Endothelial cell of hepatic sinusoid (primary cell): Measurements from ENCODE around the gene TCAP.
"Not testable (repeated sequence)": the region's sequence is repeated elsewhere in the genome, so short reads cannot be mapped to it uniquely, and the experiment has no call there.

ENCODE experiments used
- in situ Hi-C: cut with HindIII; loops from 2 replicates; pipeline ENCODE4 v1.10.0; 2017; ENCODE audit warnings: low sequenced_read_pairs

TCAP gene

DNA sequence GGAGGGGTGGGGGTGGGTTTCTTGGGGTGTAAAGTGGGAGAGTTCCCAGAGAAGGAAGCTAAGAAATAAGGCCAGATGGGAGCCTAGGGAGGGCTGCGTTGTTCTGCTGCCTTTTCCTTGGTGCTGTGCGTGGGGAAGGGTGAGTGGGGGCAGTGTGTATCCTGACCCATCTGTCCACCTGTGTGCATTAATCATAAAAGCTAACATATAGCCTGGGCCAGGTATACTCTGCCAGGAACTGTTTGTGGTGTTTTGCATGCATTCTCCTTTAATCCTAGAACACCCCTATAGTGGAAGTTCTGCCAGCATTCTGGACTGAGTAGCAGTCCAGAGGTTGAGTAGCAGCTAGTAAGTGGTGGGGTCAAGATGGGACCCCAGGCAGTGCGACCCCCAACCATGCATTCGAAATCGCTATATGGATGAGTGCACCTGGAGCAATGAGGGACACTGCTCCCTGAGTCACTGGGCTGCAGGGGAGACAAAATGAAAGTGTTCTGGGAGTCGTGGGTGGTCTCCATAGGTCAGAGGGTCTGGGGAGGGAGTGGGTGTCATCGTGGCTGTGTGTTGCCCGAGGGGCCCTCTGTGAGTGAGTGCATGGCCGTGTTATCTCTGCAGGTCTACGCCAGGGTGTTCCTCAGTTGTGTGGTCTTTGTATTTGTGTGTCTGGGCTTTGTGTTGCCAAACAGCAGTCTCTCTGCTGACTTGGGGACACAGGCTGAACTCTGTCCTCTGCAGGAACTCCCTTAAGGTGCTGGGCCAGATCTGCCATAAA, 36.0 kb downstream of the TCAP start:
- in situ Hi-C loops = no loop called here

DNA sequence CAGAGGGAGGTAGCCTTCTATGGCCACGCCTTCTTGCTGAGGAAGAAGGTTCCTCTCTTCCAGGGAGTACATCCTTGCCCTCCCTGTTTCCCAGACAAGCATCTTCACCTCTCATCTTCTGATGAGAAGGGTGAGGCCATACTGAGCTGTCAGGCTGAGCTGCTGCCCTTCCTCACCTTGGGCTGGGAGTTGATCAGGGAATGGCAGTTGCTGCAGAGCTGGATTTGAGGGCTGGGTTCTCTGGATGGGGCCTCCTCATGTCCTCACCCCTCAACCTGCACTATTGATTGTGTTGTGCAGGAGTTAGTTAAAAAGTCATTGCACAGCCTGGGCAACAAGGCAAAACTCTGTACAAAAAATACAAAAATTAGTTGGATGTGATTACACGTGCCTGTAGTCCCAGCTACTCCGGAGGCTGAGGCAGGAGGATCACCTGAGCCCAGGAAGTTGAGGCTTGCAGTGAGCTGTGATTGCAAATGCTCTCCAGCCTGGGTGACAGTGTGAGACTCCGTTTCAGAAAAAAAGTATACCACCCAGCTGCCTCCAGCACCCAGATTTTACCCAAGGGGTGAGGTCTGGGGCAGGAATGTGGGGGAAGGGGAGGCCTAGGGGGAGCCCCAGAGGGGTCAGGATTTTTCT, 36.8 kb downstream of the TCAP start:
- in situ Hi-C loops = no loop called here

DNA sequence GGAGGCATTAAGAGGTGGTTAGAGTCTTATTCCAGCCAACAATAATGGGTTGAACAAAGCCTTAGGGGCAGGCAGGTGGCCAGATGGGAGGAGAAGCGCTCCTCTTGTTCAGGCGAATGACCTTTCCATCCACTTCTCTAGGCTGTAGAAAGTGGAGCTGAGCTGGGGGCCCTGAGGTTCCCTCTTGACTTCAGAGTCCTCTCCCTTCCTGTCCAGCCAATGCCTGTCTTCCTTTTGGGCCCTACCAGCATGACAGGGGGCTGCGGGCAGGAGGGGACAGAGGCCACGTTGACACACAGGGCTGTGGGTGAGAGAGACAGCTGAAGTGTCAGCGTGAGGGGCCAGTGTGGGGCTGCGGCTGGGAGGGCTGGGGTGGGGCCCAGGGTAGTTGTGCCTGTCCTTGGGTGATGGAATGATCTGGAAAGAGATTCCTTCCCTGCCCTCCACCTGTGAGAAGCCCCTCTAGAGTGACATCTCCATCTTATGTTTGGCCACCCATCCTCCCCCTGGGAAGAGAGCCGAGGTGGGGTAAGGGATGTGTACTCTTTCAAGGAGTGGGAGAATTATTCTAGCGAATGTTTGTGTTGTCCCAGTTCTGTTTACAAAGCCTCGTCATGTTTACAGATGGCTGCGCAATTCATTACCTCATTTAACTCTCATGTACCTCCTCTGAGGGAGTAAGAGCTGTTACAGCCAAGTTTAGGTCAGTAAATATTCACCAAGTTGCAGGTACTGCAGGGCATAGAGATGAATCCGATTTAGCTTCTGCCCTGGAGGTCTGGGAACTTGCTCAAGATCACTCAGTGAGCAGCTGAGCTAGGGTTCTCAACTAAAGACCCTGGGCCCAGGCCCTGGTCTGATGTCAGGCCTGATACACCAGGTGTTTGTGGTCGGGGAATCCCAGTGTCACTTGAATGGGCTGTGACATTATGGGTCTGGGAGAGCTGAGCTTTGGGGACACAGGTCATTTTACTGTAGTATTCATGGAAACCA, 38.0 kb downstream of the TCAP start:
- in situ Hi-C loops = no loop called here

DNA sequence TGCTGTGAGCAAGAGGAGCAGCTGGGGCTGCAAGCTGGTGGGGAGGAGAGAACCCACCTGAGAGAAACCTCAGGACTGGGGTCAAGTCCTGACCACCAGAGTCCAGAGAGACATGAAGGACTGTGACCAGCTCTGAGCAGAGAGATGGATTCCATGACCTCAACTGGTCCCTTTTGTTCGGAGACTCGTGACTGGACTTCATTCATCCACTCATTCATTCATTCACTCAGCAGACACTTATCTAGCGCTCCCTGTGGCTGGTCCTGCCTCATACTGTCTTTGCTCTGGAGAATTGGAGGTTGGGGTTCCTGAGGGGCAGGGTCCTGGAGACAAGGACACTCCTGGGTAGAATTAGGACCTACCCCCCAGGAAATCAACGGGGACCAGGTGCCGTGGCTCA, 38.8 kb downstream of the TCAP start:
- in situ Hi-C loops = no loop called here

DNA sequence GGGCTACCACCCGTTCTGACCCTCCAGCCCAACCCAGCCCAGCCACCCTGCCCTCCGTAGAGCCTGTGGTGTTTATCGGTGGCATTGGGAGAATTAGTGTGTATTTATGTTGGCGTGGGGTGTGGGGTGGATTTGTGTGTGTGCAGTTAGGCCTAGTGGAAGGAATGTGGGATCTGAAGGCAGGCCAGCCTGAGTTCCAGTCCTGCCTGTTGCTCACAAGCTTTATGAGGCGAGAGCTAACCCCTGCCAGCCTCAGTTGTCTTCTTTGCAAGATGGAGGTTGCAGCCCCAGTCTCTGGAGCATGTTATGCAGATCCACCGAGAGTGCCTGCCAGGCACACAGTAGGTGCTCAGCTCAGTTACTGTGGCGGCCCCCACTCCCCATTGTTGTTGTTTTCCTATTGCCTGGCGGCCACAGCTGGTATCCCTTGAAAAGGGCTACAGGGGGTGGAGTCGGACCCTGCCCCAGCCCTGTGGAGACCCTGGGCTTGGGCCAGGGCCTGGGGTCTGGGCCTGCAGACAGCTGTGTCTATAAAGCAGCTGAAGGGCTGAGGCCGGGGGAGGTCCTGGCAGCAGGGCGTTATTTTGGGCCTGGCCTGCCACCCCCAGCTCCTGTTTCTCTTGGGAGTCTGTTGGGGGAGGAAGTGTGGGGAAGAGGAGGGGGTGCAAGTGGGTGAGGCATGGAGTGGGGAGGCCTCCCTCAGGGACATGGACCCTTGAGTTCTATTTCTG, 39.8 kb downstream of the TCAP start:
- in situ Hi-C loops = no loop called here

DNA sequence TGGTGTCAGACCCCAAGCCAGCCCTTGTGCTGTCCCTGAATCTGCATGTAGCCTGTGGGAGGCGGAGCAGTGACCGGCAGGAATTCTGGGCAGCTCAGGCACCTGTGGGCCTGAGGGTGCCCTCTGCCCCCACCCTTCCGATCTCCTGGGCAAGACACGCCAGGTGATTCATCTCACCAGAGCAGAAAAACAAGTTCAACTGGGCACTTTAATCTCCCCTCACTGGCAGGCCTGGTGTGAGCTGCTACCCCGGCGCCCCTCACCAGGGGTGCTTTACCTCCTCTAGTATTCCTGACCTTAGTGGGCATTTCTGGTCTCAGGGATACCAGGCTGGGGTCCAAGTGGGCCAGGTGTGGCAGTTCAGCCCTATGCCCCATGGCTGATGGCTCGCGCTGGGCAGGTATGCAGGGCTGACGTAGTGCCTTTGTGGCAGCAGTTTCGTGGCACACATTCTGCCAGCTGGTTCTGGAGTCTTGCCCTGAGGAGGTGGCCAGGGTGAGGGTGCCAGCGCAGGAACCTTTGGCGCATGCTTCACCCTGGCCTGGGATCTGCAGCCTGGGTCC, 40.7 kb downstream of the TCAP start:
- in situ Hi-C loops = no loop called here

DNA sequence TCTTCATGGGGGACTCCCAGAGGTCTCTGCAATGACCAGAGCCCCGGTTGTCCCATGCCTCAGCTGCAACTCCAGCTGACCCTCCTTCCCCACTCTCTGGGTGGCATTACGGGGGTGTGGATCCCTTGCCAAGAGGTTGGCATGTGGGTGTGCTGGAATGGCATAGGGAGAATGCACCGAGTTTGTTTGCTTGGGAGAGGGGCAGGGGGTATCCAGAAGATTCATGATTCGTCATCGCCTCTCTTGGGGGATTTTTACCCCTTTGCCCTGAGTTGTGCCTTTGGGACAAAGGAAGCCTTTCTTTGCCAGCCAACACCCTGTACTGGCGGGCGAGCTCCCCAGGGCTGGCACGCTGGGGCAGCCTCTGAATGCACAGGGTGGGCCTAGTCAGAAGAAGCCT, 41.2 kb downstream of the TCAP start:
- in situ Hi-C loops = no loop called here

DNA sequence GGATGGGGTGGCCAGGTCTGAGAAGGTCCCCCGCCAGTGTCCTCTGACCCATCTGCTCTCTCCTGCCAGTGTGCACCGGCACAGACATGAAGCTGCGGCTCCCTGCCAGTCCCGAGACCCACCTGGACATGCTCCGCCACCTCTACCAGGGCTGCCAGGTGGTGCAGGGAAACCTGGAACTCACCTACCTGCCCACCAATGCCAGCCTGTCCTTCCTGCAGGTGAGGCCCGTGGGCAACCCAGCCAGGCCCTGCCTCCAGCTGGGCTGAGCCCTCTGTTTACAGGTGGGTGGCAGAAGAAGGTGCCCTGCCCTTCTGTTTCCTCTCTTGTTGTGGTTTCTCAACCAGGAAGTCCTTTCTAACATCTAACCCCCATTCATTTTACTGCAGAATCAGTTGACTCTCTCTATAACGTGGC, 41.8 kb downstream of the TCAP start:
- in situ Hi-C loops = no loop called here

DNA sequence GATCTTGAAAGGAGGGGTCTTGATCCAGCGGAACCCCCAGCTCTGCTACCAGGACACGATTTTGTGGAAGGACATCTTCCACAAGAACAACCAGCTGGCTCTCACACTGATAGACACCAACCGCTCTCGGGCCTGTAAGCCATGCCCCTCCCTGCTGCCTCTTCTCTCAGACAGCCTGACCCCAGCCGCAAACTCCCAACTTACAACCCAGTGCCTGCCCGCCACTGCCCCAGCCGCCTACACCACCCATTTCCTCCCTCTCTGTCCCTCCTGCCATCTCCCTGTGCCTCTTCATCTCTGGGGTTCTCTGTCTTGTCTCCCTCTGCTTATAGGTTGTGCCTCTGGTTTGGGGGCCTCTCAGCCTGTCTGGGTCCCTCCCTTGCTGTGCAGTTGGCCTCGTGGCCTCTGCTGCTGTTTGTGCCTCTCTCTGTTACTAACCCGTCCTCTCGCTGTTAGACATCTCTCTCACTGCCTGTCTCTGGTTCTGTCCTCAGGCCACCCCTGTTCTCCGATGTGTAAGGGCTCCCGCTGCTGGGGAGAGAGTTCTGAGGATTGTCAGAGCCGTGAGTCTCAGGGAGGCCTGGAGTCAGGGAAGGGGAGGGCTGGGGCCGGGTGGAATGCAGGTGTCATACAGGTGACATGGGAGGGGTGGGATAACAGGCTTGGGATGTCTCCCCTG, 44.3 kb downstream of the TCAP start:
- in situ Hi-C loops = no loop called here

DNA sequence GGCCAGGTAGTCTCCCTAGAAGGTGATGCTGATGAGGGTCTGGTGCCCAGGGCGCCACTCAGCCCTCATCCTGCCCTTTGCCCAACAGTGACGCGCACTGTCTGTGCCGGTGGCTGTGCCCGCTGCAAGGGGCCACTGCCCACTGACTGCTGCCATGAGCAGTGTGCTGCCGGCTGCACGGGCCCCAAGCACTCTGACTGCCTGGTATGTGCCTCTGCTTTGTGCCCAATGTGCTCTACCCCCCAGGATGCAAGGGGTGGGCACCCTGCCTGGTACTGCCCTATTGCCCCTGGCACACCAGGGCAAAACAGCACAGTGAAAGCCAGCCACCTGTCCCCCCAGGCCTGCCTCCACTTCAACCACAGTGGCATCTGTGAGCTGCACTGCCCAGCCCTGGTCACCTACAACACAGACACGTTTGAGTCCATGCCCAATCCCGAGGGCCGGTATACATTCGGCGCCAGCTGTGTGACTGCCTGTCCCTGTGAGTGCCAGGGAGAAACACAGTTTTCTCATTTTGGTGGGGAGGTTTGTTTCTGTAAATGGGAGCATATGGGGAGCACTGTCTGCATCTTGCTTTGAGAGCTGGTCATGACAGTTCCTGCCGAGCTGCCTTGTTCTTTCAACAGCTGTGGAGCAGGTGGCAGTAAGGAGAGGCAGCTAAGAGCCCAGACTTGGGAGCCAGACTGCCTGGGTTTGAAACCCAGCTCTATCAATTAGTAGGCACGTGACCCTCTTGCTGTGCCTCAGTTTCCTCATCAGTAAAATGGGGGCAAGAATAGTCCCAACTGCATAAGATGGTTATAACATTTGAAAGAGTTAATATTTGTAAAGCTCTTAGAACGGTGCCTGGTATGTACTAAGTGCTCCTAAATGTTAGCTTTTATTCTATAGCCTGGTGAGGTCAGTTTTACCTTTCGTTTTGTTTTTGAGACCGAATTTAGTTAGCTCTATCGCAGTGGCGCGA, 45.1 kb downstream of the TCAP start:
- in situ Hi-C loops = no loop called here

DNA sequence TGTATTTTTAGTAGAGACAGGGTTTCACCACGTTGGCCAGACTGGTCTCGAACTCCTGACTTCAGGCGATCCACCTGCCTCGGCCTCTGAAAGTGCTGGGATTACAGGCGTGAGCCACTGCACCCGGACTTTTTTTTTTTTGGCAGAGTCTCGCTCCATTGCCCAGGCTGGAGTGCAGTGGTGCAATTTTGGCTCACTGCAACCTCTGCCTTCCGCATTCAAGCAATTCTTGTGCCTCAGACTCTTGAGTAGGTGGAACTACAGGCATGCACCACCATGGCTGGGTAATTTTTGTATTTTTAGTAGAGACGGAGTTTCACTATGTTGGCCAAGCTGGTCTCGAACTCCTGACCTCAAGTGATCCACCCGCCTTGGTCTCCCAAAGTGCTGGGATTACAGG, 45.9 kb downstream of the TCAP start:
- in situ Hi-C loops = not testable (repeated sequence)

DNA sequence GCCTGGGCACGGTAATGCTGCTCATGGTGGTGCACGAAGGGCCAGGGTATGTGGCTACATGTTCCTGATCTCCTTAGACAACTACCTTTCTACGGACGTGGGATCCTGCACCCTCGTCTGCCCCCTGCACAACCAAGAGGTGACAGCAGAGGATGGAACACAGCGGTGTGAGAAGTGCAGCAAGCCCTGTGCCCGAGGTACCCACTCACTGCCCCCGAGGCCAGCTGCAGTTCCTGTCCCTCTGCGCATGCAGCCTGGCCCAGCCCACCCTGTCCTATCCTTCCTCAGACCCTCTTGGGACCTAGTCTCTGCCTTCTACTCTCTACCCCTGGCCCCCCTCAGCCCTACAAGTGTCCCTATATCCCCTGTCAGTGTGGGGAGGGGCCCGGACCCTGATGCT, 46.7 kb downstream of the TCAP start:
- in situ Hi-C loops = no loop called here

DNA sequence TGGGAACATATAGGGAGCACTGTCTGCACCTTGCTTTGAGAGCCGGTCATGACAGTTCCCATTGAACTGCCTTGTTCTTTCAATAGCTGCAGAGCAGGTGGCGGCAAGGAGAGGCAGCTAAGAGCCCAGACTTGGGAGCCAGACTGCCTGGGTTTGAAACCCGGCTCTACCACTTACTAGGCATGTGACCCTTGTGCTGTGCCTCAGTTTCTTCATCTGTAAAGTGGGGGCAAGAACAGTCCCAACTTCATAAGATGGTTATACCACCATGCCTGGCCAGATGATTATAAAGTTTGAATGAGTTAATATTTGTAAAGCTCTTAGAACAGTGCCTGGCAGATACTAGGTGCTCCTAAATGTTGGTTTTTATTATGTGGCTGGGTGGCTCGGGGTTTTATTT, 49.1 kb downstream of the TCAP start:
- in situ Hi-C loops = no loop called here

DNA sequence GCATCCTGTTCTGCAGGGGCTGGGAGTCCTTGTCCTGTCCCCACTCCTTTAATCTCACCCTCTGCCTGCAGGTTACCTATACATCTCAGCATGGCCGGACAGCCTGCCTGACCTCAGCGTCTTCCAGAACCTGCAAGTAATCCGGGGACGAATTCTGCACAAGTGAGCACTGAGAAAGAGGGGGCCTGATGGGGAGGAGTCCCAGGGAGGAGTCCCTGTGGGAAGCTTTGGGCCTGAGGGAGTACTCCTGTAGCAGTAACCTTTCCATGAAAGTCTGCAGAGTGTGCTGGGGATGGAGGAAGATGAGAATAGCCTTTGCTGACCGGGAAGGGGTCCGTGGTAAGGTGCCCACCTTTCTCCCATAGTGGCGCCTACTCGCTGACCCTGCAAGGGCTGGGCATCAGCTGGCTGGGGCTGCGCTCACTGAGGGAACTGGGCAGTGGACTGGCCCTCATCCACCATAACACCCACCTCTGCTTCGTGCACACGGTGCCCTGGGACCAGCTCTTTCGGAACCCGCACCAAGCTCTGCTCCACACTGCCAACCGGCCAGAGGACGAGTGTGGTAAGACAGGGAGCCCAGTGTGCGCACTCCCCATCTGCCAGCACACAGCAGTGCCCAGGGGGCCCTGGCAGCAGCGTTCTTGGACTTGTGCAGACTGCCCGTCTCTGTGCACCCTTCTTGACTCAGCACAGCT, 50.4 kb downstream of the TCAP start:
- in situ Hi-C loops = no loop called here
